ENCODE data around the gene PBLD. TPM values are rescaled to one million over a fixed set of nuclear protein-coding genes. Genes with fewer than 3 reads are reported as not detected.

PBLD gene
- total RNA-seq, 1 donor from 2014 or later = 5.1 TPM

- no peak for DNase-seq
- intact Hi-C loops (cut with micrococcal nuclease) = no loop called here
- H3K27ac ChIP-seq (replicated peaks) = peak overlapping the region; percentile 28
- H3K27me3 ChIP-seq (ENCODE audit: low read depth) = no peaks in the 10 kb centered on the region
- peak overlapping the region; percentile 94 for H3K4me3 ChIP-seq
- H3K4me1 ChIP-seq = peaks cover 90% of the 10 kb centered on the region
- TF ChIP-seq CTCF (IDR thresholded peaks at IDR 0.05; ENCODE audit: borderline replicate concordance) = no peak
- peaks cover 15% of the 10 kb centered on the region for H3K36me3 ChIP-seq
- no peaks in the 10 kb centered on the region for H3K9me3 ChIP-seq (replicated peaks)
Observed at GRCh38 chr10:68334672-68335467, 2.1 kb upstream of the PBLD start.

GRCh38 chr10:68333440-68334431 lies 1.0 kb upstream of the PBLD start:
- peaks cover 84% of the 10 kb centered on the region for H3K4me1 ChIP-seq
- TF ChIP-seq CTCF (IDR thresholded peaks at IDR 0.05; ENCODE audit: borderline replicate concordance) = no peak
- H3K27ac ChIP-seq (replicated peaks) = peak overlapping the region; percentile 99
- no peaks in the 10 kb centered on the region for H3K27me3 ChIP-seq (ENCODE audit: low read depth)
- peak overlapping the region; percentile 94 for H3K4me3 ChIP-seq
- peaks cover 4% of the 10 kb centered on the region for H3K36me3 ChIP-seq
- DNase-seq = no peak
- H3K9me3 ChIP-seq (replicated peaks) = no peaks in the 10 kb centered on the region
- intact Hi-C loops (cut with micrococcal nuclease) = no loop called here

DNA sequence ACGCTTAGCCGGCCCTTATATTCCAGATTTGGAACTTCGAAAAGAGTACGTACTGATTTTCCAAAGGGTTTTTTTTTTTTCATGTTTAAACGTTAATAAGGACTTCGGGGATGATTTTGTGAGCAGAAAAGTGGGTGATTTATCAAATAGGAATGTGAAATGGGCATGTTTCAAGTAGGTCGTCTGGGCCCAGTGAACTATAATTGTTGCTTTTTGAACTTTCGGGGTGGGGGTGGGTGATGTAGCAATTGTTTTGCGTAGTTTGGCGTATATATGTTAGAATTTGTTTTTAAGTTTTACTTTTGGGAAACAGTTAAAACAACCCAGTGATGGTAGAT lies 299 bp upstream of the PBLD start:
- no peaks in the 10 kb centered on the region for H3K36me3 ChIP-seq
- no peak for DNase-seq
- peak overlapping the region; percentile 94 for H3K4me3 ChIP-seq
- TF ChIP-seq CTCF (IDR thresholded peaks at IDR 0.05; ENCODE audit: borderline replicate concordance) = no peak
- H3K9me3 ChIP-seq (replicated peaks) = no peaks in the 10 kb centered on the region
- peak overlapping the region; percentile 99 for H3K27ac ChIP-seq (replicated peaks)
- intact Hi-C loops (cut with micrococcal nuclease) = no loop called here
- no peaks in the 10 kb centered on the region for H3K27me3 ChIP-seq (ENCODE audit: low read depth)
- peaks cover 81% of the 10 kb centered on the region for H3K4me1 ChIP-seq

DNA sequence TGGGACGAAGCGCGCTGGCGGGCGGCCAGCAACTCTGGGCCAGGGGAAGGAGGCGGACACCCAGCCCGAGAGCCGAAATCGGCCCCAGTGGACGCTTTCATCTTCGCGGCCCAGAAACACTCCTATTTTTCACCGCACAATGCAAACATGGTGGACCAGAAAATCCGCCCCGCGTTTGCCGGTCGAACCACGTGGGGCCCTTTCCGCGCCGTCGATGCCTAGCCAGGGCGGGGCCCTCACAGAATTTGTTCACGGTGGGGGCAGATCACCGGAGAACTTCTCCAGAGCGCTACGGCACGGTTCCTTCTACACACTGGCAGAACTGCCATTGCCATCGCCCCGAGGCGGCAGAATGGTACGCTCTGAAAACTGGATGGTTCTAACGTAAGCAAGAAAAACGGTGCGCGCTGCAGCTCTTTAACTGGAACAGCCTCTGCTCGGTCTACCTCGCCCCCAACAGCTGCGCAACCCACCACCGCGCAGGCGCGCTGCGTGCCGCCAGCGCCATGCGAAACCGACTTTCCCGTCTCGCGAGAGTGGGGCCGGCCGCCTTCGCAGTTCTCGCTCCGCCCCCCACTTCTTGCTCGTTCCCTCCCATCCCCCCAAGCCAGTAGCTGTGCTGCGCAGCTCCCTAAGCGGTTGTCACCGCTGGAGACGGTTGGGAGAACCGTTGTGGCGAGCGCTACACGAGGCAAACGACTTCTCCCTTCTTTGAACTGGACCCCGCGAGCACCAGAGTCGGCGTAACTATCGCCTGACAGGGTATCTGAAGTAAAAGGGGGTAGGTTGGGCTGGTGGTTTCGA lies 1.1 kb downstream of the PBLD start, which contains the start of gene HNRNPH3:
HNRNPH3 (plus strand) TSS at position 610 of the 804 bp plus-strand sequence. CDS start 5,158 bp downstream, outside the sequence.
- Histone ChIP-seq H3K36me3 (no peaks in the 10 kb centered on the region), H3K27ac (replicated peaks) (peak within 1 kb of the TSS; percentile 99), H3K27me3 (ENCODE audit: low read depth) (no peaks in the 10 kb centered on the region), H3K4me3 (peak within 1 kb of the TSS; percentile 94), H3K4me1 (peaks cover 67% of the 10 kb centered on the region), H3K9me3 (replicated peaks) (no peaks in the 10 kb centered on the region)
- DNase-seq = peak; percentile 98
- peak; percentile 35 for TF ChIP-seq CTCF (IDR thresholded peaks at IDR 0.05; ENCODE audit: borderline replicate concordance)
- intact Hi-C loops (cut with micrococcal nuclease) = no loop called here
